GM18873 (cell line): Measurements from ENCODE around the gene IFIT5.
"Not testable (repeated sequence)": the region's sequence is repeated elsewhere in the genome, so short reads cannot be mapped to it uniquely, and the experiment has no call there.

Experiments used
- ATAC-seq: cut with Tn5 transposase; IDR thresholded peaks from one replicate; pipeline ENCODE4 v1.9.1; 2021; ENCODE audit warnings: mild to moderate bottlenecking, moderate library complexity, moderate number of reproducible peaks; ENCODE audit not compliant: unreplicated experiment, low FRiP score

Gene IFIT5

DNA sequence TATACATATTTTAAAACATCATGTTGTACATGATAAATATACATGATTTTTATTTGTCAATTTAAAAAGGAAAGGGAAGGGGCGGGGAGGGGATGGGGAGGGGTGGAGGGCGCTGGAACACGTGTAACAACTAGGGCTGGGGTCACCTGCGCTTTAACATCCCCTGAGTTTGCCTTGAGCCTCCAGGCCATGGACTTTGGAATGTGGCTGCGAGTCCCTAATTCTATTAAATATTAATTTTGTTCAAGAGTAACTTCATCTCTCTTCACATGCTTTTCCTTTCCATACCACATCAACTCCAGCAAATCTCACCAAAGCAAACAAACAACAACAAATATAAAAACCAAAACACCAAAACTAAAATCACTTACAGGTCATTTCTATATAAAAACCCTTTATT, 10.6 kb downstream of the IFIT5 start:
- no peak for ATAC-seq

DNA sequence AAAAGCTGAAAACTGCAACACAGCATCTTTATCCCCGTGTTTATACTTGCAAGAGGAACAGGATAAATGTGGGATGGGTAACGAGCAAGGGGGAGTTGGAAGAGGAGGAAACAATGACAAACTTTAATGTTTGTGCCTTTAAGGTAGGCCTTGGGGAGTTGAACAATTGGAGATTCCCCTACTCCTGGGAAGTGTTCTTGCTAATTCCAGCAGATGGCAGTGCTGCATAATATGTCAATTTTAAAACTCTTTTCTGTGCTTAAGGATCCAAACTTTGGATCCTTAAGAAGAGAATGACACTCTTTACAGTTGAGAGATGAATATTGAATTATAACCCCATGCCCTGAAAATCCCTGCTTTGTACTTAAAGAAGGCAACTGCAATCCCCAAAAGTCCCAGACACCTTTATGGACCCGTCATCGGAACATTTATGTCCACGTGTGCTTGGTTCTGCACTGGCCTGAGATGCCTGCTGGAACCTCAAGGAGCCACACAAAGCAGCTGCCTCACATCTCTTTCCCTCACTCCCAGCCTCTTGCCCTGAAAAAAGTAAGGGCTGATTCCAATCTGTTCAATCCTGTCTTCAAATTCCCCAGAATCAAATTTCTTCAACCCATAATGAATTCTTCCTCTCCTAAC, 12.0 kb downstream of the IFIT5 start:
- ATAC-seq: no peak

DNA sequence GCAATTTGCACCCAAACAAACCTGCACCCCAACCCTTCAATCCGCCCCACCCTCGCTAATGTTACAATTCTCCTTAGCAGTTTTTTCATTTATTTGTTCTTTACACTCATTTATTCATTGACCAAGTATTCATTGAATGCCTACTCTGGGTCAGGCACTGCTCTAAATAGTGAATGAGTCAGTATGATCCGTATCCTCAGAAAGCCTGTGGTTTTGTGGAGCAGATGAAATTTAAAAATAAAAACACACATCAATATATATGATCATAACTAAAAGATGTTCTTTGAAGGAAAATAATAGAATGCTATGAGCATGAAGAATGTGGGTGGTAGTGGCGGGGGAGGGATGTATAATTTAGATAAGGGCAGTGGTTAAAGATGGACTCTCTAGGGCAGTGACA, 13.3 kb downstream of the IFIT5 start:
- ATAC-seq: no peak

DNA sequence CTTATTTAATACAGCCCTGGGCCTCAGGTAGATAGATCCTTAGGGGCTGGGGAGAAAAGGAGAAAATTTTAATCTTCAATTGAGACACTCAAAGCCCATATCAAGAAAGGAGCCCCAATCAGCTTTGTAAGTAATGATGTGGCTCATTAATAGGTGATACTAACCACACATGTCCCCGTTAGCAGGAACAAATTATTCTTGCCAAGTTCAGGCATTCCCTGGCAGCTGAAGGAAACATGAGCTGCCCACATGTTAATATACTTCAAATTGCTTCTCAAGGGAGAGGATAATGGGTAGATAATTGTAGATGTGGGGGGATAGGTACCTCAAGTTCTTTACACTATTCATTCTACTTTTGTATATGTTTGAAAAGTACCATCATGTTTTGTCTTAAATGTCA, 14.5 kb downstream of the IFIT5 start:
- no peak for ATAC-seq

DNA sequence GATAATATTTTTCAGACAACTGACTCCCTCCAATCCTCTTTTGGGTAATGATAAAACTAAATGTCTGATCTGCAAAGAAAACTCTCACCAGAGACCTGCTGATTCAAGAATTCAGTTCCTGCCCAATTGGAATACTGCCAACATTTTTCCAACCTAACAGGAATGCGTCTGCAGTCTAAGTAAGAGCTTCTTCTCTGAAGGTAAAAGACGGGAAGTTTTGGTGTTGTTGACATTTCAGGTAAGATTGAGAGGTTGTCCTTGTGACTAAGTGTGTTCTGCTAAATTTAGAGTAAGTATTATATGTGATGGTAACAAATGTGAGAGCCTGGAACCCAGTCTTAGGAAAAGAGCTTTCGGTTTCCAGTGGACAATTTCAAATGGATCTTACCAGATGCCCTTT, 17.6 kb downstream of the IFIT5 start:
- no peak for ATAC-seq

DNA sequence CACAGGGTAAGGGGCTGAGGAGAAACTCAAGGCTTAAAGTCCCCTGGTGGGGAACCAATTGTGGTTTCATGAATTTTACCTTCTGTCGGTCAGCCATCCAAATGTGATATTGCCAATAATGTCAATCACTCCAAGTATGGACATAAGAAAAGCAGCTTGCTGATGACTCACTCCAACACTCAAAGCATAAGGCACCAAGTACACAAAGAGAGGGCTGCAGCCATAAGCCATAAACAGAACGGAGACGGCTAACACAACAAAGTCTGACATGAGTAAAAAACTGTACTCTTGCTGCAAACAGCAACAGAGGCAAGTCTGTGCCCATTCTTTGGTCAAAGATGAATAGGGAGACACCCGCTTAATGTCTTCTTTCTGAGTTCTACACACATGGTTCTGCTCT, 24.2 kb downstream of the IFIT5 start:
- no peak for ATAC-seq

DNA sequence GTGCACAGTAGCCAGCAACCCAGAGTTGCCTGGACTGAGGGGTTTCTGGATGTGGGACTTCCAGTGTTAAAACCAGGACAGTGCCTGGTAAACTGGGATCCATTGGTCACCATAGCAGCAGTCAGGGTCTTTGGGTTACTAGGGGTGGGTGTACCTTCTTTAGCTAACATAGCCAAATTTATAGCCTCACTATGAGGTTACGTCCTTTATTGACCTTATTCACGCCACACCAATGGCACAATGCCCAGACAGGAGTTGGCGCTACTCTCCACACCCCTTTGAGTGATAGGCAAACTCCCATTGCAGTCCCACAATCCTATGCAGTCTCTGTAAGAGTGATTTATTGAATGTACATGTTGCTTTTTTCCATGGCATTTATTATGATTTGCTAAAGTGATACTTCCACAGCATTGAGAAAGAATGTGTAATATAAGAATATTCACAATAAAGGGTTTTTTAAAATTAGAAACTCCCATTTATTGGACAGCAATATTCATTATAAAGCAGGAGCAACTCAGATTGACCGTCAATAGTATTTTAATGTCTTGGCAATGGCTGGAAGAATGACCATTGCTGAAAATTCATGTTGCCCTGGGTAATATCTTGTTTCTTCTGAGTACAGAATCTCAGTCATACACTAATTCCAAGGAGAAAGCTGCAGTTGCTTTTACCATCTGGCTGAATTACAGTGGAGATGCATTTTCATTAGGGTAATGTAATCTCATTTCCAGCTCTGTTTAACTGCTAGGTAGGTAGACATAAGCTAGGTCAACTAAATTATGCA, 26.1 kb downstream of the IFIT5 start:
- ATAC-seq: no peak

DNA sequence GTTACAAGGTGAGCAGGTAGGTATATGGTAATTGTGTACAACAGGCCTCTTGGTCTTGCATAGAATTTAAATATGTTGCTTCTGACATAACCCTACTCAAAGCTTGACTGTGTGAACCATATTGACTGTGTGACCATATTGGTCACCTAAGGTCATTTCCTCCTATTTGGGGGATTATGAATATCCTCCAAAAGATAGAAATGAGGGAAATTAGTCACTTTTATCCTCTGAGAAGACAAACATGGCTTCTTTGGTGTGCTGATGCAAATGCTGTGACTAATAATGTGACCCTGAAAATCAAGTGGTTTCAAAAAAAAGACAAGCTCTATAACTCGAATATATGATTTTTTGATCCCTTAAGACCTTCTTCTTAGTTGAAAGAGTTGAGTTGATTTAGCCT, 27.9 kb downstream of the IFIT5 start:
- ATAC-seq: no peak

DNA sequence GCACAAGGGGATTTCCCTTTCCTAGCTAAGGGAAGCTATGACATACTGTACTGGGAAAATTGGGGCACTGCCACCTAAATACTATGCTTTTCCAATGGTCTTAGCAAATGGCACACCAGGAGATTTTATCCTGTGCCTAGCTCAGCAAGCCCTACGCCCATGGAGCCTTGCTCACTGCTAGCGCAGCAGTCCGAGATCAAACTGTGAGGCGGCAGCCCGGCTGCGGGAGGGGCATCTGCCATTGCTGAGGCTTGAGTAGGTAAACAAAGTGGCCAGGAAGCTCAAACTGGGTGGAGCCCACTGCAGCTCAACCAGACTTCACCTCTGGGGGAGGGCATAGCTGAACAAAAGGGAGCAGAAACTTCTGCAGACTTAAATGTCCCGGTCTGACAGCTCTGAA, 30.5 kb downstream of the IFIT5 start:
- ATAC-seq: not testable (repeated sequence)

DNA sequence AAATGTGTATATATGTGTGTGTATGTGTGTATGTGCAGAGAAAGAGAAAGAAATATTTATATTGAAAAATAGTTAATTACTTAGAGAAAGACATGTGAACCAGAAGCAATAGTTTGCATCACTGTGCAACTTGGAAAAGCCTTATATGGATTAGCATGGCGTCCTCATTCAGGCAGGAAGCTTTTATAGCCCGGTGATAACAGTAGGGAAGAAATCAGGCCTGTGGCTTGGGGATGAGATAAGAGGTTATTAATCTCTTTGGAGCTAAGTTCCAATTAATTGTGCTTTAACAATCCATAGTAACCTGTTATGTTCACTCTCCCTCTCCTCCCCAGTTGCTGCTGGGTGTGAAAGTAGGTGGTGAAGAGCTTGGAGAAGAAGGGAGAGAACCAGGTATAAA, 36.5 kb downstream of the IFIT5 start:
- no peak for ATAC-seq

DNA sequence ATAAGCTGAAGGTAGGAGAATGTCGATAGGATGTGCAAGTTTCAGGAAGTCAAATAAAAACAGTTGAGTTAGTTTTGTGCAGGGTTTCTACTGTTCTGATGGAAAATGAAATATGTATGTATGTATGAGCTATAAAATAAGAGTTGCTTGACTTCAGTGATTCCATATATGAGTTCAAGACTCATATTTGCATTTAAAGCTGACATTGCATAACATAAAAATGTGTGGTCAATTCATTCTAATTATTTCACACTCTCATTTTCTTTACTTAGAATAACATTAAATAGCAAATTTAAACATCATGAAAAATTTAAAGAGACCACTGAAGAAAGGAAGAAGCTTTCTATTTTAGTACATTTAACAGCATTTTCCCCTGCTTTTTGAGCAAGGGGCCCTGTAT, 37.8 kb downstream of the IFIT5 start:
- ATAC-seq: no peak

DNA sequence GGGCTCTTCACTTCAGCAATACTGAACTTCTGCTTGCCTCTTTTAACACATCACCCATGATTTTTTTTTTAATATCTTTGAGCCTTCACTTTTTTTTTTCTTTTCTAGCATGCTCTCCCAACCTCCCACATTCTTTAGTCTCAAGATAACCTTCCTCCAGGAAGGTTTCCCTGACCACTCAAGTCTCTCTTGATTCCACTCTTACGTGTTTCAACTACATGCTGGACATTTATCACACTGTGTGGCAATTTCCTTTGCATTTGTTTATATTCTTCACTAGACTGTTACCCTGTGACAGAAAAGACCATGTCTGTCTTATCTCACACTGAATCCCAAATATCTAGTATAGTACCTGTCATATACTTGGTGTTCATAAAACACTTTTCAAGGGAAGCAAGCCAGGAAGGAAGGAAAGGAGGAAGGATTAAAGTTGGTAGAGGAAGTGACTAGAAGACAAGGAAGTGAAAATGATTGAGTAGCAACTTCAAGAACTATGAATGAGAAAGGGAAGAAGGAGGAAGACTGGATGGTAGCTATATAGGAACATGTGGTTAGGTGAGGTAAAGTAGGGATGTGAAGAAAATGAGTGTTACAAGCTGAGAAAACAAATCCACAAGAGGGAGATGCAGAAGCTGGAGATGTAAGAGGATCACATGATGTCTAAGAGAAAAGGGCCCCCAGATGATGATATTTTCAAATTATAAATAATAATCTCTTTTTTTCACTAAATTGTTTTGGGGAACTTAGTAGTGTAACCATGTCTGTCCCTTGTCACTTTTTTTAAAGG, 40.4 kb downstream of the IFIT5 start:
- no peak for ATAC-seq

DNA sequence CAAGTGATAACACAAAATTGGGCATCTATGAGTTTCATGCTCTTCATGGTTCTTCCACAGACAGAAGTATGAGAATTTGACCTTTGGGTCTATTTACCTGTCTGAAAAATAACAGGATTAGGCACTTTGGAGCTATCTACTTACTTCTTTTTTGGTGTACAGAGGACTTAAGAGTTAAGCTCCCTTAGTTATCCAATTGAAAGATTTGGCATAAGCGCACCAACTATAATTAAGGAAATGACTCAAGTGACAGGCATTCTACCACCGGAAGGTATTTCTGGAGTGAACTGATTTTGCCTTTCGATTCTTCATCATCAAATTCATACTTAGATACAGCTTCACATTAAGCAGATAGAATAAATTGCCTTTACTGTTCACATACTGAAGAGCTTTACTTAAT, 43.9 kb downstream of the IFIT5 start:
- no peak for ATAC-seq

DNA sequence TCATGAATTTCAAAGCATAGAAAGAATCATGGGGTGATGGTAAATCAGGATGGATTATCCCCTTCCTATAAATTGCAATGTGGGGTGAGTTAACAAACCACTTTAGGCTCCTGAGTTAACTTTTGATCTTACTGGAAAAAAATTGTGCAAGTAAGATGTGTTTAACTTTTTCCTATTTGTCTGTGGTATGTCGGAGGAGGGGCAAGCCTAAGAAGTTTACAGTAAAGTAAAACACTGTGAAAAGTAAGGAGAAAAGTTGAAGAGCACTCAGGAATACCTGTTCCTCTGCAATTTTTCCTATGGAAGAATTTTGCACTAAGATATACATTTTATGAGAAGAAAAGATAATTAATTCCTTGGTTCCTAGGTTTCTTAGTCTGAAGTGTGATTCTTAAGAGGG, 44.4 kb downstream of the IFIT5 start:
- ATAC-seq: no peak

DNA sequence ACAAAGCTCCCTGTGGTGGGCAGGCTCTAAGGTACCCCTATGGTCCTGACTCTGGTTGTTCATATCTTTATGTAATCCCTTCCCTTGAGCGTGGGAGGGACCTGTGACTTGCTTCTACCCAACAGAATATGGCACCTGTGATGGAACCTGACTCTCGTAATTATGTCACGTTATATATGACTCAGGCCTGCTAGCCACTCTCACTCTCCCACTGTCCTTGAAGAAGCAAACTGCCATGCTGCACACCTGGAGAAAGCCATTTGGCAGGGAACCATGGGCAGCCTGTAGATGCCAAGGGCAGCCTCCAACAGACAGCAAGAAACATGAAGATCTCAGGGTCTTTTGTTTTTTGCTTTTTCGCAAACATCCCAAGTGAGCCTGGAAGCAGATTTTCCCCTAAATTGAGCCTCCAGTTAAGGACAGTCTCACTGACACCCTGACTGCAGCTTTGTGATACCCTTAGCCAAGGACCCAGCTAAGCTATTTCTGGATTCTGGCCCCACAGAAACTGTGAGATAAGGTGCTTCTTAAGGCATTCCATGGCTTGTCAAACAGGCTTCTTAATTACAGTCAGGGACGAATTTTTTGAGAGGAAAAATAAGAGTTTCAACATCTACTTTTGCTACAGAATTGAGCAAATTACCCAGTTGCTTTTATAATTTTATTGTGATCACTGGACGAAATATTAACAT, 49.6 kb downstream of the IFIT5 start:
- no peak for ATAC-seq

DNA sequence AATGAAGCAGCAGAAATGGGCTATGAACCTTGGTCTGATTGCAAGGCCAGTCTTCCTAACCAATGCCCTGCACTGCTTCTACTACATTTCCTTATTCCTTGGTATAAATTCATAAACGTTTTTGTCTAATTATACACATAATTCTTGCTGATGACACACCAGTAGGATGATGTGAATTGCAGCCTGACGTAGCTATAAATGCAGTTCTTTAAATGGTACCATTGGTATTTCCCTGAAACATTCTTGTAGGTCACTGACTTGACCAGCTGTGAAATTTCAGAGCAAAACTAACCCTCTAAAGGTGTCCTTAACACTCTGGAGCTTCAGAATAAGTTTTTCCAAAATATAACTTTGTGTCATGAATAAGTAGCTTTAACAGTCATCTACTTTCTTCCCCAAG, 50.8 kb downstream of the IFIT5 start:
- no peak for ATAC-seq

DNA sequence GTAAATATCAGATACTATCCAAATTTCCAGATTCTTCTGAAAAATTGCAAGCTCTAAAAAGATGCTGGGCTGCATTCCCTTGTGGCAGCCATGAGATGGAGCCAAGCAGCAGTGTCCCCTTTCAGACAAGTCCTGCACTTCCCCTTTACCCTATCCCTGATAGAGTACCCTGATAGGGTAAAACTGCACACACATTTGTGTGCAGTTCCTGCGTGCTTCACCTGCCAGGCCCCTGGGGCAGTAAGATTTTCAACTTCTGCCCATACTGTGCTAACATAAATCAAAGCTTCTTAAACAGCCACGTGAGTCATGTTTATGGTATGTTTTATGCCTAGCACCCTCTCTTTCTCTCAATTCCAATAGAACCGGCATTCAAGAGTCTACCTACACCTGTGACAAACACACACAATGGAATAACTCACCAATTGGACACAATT, 52.2 kb downstream of the IFIT5 start:
- ATAC-seq: no peak

DNA sequence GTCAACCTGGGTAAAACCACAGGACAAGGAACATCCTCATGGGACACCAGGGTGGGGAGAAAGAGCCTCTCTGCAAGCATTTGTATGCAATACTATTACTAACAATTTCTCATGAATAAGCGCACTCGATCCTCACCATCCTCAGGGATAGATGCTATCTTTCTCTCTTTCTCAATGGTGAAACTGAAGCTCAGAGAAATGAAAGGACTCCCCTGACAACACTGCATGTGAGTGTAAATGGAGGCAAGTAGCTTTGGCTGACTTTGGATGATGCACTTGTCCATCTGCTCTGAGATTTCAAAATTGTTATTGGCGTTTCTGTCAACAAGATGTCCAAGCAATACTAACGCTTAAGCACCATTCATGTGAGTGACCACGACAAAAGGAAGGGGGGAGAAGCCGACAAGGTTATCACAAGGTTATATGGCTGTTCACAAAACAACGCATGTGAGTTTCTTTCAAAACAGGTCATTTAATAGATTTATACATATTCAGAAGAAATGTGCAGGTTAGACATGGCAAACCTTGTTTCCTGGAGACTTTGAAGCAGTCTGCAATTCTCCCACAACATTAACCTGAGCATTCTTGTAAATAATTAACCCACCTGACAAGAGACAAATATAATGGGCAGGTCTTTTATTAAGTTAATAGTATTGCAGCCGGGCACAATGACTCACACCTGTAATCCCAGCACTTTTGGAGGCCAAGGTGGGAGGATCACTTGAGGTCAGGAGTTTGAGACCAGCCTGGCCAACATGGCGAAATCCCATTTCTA, 54.0 kb downstream of the IFIT5 start:
- no peak for ATAC-seq

DNA sequence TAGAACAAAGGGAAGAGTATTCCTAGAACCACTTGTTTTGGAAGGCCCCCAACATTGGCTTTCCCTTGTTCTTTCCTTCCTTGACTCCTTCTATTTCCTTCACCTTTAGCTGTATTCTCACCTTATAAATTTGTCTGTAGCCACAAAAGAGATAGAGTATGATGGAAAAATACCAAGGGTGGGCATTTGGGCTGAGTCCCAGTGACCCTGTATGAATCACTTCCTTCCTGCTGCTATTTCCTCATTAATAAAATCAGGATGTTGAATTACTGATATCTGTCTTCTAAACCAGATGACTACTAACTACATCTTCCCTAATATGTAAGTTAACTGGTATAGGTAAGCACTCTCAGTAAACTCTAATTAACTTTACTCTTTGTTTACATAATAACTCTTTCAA, 55.1 kb downstream of the IFIT5 start:
- no peak for ATAC-seq
